Measurements from ENCODE around the gene SAMD8.

DNA sequence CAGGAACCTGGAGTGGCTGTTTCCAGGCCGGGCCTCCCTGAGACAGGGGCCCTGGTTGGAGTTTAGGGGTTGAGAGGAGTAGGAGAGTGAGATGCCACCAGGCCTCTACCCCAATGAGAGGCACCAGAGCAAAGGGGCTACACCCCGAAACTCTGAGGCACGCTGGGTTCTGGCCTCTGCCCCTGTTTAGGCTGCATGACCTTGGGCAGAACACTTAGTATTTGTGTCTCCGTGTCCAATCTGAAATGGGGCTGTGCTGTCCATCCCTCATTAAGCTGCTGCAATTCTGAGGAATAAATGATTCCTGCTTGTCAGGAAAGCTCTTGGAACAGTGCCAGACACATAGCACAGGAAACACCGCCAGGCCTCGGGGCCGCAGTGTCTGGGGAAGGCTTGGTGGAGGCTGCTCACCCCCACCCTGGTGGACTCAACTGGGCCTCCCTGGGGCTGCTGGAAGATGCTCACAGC lies 40.5 kb upstream of the SAMD8 start:
- TF ChIP-seq, protein P1, sequence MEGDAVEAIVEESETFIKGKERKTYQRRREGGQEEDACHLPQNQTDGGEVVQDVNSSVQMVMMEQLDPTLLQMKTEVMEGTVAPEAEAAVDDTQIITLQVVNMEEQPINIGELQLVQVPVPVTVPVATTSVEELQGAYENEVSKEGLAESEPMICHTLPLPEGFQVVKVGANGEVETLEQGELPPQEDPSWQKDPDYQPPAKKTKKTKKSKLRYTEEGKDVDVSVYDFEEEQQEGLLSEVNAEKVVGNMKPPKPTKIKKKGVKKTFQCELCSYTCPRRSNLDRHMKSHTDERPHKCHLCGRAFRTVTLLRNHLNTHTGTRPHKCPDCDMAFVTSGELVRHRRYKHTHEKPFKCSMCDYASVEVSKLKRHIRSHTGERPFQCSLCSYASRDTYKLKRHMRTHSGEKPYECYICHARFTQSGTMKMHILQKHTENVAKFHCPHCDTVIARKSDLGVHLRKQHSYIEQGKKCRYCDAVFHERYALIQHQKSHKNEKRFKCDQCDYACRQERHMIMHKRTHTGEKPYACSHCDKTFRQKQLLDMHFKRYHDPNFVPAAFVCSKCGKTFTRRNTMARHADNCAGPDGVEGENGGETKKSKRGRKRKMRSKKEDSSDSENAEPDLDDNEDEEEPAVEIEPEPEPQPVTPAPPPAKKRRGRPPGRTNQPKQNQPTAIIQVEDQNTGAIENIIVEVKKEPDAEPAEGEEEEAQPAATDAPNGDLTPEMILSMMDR (IDR thresholded peaks at IDR 0.05), result no peak
- TF ChIP-seq POLR2A (IDR thresholded peaks at IDR 0.05), result no peak
